Mesenchymal stem cell (in vitro differentiated cells and primary cell): ENCODE measurements around the gene RIOX2.

Experiments
- DNase-seq: peaks from one replicate; pipeline ENCODE4 v3.0.0-alpha.2; 2013
- H2AFZ ChIP-seq: one replicate; pipeline ENCODE4 v1.6.1; 2013; ENCODE audit warnings: low read depth, mild to moderate bottlenecking, control low read depth, inconsistent platforms, low read length, moderate library complexity
- H2AK5ac ChIP-seq: 2 replicates; pipeline ENCODE4 v1.6.1; 2013; ENCODE audit warnings: low read length, moderate library complexity, mild to moderate bottlenecking, inconsistent platforms; ENCODE audit not compliant: severe bottlenecking
- H2BK120ac ChIP-seq: one replicate; pipeline ENCODE4 v1.6.1; 2013; ENCODE audit warnings: low read depth, mild to moderate bottlenecking, inconsistent platforms, low read length, moderate library complexity
- H2BK12ac ChIP-seq, 2 experiments: one replicate each; pipeline ENCODE4 v1.6.1; 2013; ENCODE audit warnings: inconsistent platforms in 2 of 2, low read length in 2 of 2, mild to moderate bottlenecking in 2 of 2, moderate library complexity in 2 of 2, control low read depth in 1 of 2
- H2BK15ac ChIP-seq: one replicate; pipeline ENCODE4 v1.6.1; 2013; ENCODE audit warnings: mild to moderate bottlenecking, low read depth, inconsistent platforms; ENCODE audit not compliant: poor library complexity, severe bottlenecking
- H2BK5ac ChIP-seq: 2 replicates; pipeline ENCODE4 v1.6.1; 2013; ENCODE audit warnings: low read depth, mild to moderate bottlenecking, low read length, control low read depth, inconsistent platforms; ENCODE audit not compliant: poor library complexity, severe bottlenecking
- H3K14ac ChIP-seq, 2 experiments: one replicate each; pipeline ENCODE4 v1.6.1; 2013; ENCODE audit warnings: inconsistent platforms in 2 of 2, low read length in 2 of 2, control low read depth in 1 of 2, mild to moderate bottlenecking in 1 of 2, moderate library complexity in 1 of 2
- H3K18ac ChIP-seq, 2 experiments: one replicate each; pipeline ENCODE4 v1.6.1; 2013; ENCODE audit warnings: inconsistent platforms in 2 of 2, low read length in 2 of 2, control low read depth in 1 of 2, low read depth in 1 of 2, mild to moderate bottlenecking in 1 of 2
- H3K23ac ChIP-seq, 2 experiments: one replicate each; pipeline ENCODE4 v1.6.1; 2013; ENCODE audit warnings: inconsistent platforms in 2 of 2, low read length in 2 of 2, mild to moderate bottlenecking in 2 of 2, moderate library complexity in 2 of 2, control low read depth in 1 of 2
- H3K27ac ChIP-seq: 2 replicates; pipeline ENCODE4 v1.5.1; 2013; ENCODE audit warnings: mild to moderate bottlenecking, moderate library complexity, low read length, control low read depth, inconsistent platforms; ENCODE audit not compliant: poor library complexity, severe bottlenecking
- H3K27me3 ChIP-seq, 2 experiments: 2 replicates each; pipeline versions ENCODE4 v1.6.1 to v1.7.0; 2013; ENCODE audit warnings: low read length in 2 of 2, mild to moderate bottlenecking in 2 of 2, moderate library complexity in 2 of 2, control low read depth in 1 of 2, inconsistent platforms in 1 of 2; ENCODE audit not compliant: control insufficient read depth in 1 of 2, insufficient read depth in 1 of 2
- H3K36me3 ChIP-seq, 2 experiments: 2 replicates each; pipeline versions ENCODE4 v1.6.1 to v1.7.0; 2013; ENCODE audit warnings: low read length in 2 of 2, control low read depth in 1 of 2, inconsistent platforms in 1 of 2, low read depth in 1 of 2, mild to moderate bottlenecking in 1 of 2; ENCODE audit not compliant: insufficient read depth in 2 of 2, control insufficient read depth in 1 of 2
- H3K4ac ChIP-seq, 2 experiments: one replicate each; pipeline ENCODE4 v1.6.1; 2013; ENCODE audit warnings: inconsistent platforms in 2 of 2, low read length in 2 of 2, mild to moderate bottlenecking in 2 of 2, moderate library complexity in 2 of 2, control low read depth in 1 of 2, low read depth in 1 of 2
- H3K4me1 ChIP-seq: 2 replicates; pipeline ENCODE4 v1.6.1; 2013; ENCODE audit warnings: low read depth, low read length, control low read depth; ENCODE audit not compliant: control insufficient read depth, insufficient read depth
- H3K4me2 ChIP-seq: 2 replicates; pipeline ENCODE4 v1.6.1; 2013; ENCODE audit warnings: low read length, mild to moderate bottlenecking, inconsistent platforms; ENCODE audit not compliant: poor library complexity, severe bottlenecking
- H3K4me3 ChIP-seq, 2 experiments: 2 replicates each; pipeline versions ENCODE4 v1.5.1 to v1.7.0; 2013; ENCODE audit warnings: low read length in 2 of 2, mild to moderate bottlenecking in 2 of 2, control low read depth in 1 of 2, low read depth in 1 of 2; ENCODE audit not compliant: insufficient read depth in 1 of 2
- H3K79me1 ChIP-seq: replicated peaks from 2 replicates; pipeline ENCODE4 v1.6.1; 2013; ENCODE audit warnings: mild to moderate bottlenecking, control low read depth, low read length, inconsistent platforms; ENCODE audit not compliant: poor library complexity, severe bottlenecking
- H3K9ac ChIP-seq: 2 replicates; pipeline ENCODE4 v1.7.0; 2013; ENCODE audit warnings: mild to moderate bottlenecking, low read length, moderate library complexity
- H3K9me3 ChIP-seq: 2 replicates; pipeline ENCODE4 v1.7.0; 2013; ENCODE audit warnings: mild to moderate bottlenecking, low read length; ENCODE audit not compliant: control insufficient read depth
- H4K8ac ChIP-seq: one replicate; pipeline ENCODE4 v1.6.1; 2013; ENCODE audit warnings: inconsistent platforms, mild to moderate bottlenecking, low read length, moderate library complexity
- H4K91ac ChIP-seq: one replicate; pipeline ENCODE4 v1.6.1; 2013; ENCODE audit warnings: mild to moderate bottlenecking, low read length, inconsistent platforms
- WGBS: methylation state at CpG from one replicate; pipeline ENCODE4 v1.1.7; 2013; ENCODE audit warnings: mixed read lengths; 5-methylcytosine and 5-hydroxymethylcytosine counted together

RIOX2 gene

GRCh38 chr3:97994328-97994945 is 22.2 kb upstream of the RIOX2 start:
- H2BK5ac ChIP-seq, result no peak overlapping the region
- H4K91ac ChIP-seq, result no peak overlapping the region
- H4K8ac ChIP-seq, result no peak overlapping the region
- H3K14ac ChIP-seq, result no peak overlapping the region
- peaks cover 0 to 7% of the 10 kb centered on the region in 2 experiments for H3K27me3 ChIP-seq
- no peak overlapping the region for H3K23ac ChIP-seq
- H3K9me3 ChIP-seq, result no peaks in the 10 kb centered on the region
- no peaks in the 10 kb centered on the region for H3K36me3 ChIP-seq
- H3K4ac ChIP-seq, result no peak overlapping the region
- H2BK120ac ChIP-seq, result no peak overlapping the region
- no peak overlapping the region for H2BK12ac ChIP-seq
- WGBS, result 83% methylated on average over 1 of the region's 2 CpGs
- no peak overlapping the region for H3K9ac ChIP-seq
- no peak overlapping the region for H3K4me3 ChIP-seq
- H3K27ac ChIP-seq, result no peak overlapping the region
- H3K4me1 ChIP-seq, result no peaks in the 10 kb centered on the region
- DNase-seq, result no peak
- no peaks in the 10 kb centered on the region for H3K79me1 ChIP-seq
- H3K18ac ChIP-seq, result no peak overlapping the region
- no peak overlapping the region for H2AFZ ChIP-seq
- H3K4me2 ChIP-seq, result no peak overlapping the region
- no peak overlapping the region for H2BK15ac ChIP-seq
- H2AK5ac ChIP-seq, result no peak overlapping the region

- H3K9me3 ChIP-seq, result no peaks in the 10 kb centered on the region
- no peaks in the 10 kb centered on the region for H3K4me1 ChIP-seq
- 8% methylated on average over 1 of the region's 2 CpGs for WGBS
These were observed 21.3 kb upstream of the RIOX2 start for GRCh38 chr3:97993526-97993925.

GRCh38 chr3:97992547-97993173 is 20.4 kb upstream of the RIOX2 start:
- no peaks in the 10 kb centered on the region for H3K36me3 ChIP-seq
- H3K4me1 ChIP-seq, result no peaks in the 10 kb centered on the region
- no peak for DNase-seq
- no peak overlapping the region for H3K4ac ChIP-seq
- H2BK5ac ChIP-seq, result no peak overlapping the region
- no peak overlapping the region for H3K18ac ChIP-seq
- no peak overlapping the region for H3K14ac ChIP-seq
- no peak overlapping the region for H3K9ac ChIP-seq
- no peak overlapping the region for H4K91ac ChIP-seq
- no peak overlapping the region for H4K8ac ChIP-seq
- H3K9me3 ChIP-seq, result no peaks in the 10 kb centered on the region
- H3K4me2 ChIP-seq, result no peak overlapping the region
- no peak overlapping the region for H3K4me3 ChIP-seq
- no peak overlapping the region for H2BK12ac ChIP-seq
- H2BK120ac ChIP-seq, result no peak overlapping the region
- 74% methylated on average over 2 of the region's 2 CpGs for WGBS
- no peak overlapping the region for H2AK5ac ChIP-seq
- no peak overlapping the region for H2BK15ac ChIP-seq
- H3K79me1 ChIP-seq, result no peaks in the 10 kb centered on the region
- no peak overlapping the region for H3K27ac ChIP-seq
- H3K27me3 ChIP-seq, result peaks cover 0 to 7% of the 10 kb centered on the region in 2 experiments
- H3K23ac ChIP-seq, result no peak overlapping the region
- H2AFZ ChIP-seq, result no peak overlapping the region

More at GRCh38 chr3:97993526-97993925, 21.3 kb upstream of the RIOX2 start:
- no peak overlapping the region for H2BK12ac ChIP-seq
- H3K27me3 ChIP-seq, result peaks cover 0 to 7% of the 10 kb centered on the region in 2 experiments
- H2BK120ac ChIP-seq, result no peak overlapping the region
- H3K36me3 ChIP-seq, result no peaks in the 10 kb centered on the region
- H3K27ac ChIP-seq, result no peak overlapping the region
- H3K4ac ChIP-seq, result no peak overlapping the region
- no peak for DNase-seq
- no peak overlapping the region for H3K9ac ChIP-seq
- no peak overlapping the region for H2BK15ac ChIP-seq
- no peak overlapping the region for H3K23ac ChIP-seq
- no peak overlapping the region for H2BK5ac ChIP-seq
- no peak overlapping the region for H2AFZ ChIP-seq
- H2AK5ac ChIP-seq, result no peak overlapping the region
- no peak overlapping the region for H3K14ac ChIP-seq
- H4K91ac ChIP-seq, result no peak overlapping the region
- no peak overlapping the region for H3K18ac ChIP-seq
- no peak overlapping the region for H3K4me3 ChIP-seq
- H3K79me1 ChIP-seq, result no peaks in the 10 kb centered on the region
- H3K4me2 ChIP-seq, result no peak overlapping the region
- H4K8ac ChIP-seq, result no peak overlapping the region

- DNase-seq, result no peak
- Histone ChIP-seq H3K4me3 (no peak overlapping the region), H3K4me1 (no peaks in the 10 kb centered on the region), H3K18ac (no peak overlapping the region), H2BK12ac (no peak overlapping the region), H2AK5ac (no peak overlapping the region), H2BK15ac (no peak overlapping the region), H2BK120ac (no peak overlapping the region), H3K79me1 (no peaks in the 10 kb centered on the region), H3K27me3 (peaks cover 0 to 7% of the 10 kb centered on the region in 2 experiments), H3K14ac (no peak overlapping the region), H3K23ac (no peak overlapping the region), H2BK5ac (no peak overlapping the region), H3K27ac (no peak overlapping the region), H3K4ac (no peak overlapping the region), H3K36me3 (no peaks in the 10 kb centered on the region), H4K8ac (no peak overlapping the region), H3K4me2 (no peak overlapping the region), H4K91ac (no peak overlapping the region), H2AFZ (no peak overlapping the region), H3K9me3 (no peaks in the 10 kb centered on the region), H3K9ac (no peak overlapping the region)
- WGBS, result 79% methylated on average over 5 of the region's 5 CpGs
These were observed 19.1 kb upstream of the RIOX2 start for GRCh38 chr3:97991293-97991682.
